HCT116 (cell line): Measurements from ENCODE around the gene PRPF8.

Source experiments
- ATF3 ChIP-seq: IDR thresholded peaks from 2 replicates; pipeline ENCODE4 v1.6.1; 2012
- CEBPB ChIP-seq: IDR thresholded peaks from 2 replicates; pipeline ENCODE4 v1.6.1; 2012; ENCODE audit warnings: low read depth
- EGR1 ChIP-seq: IDR thresholded peaks from 2 replicates; pipeline ENCODE4 v1.6.1; 2012; ENCODE audit warnings: low read depth
- FOSL1 ChIP-seq: IDR thresholded peaks from 2 replicates; pipeline ENCODE4 v1.6.1; 2012; ENCODE audit warnings: low read depth
- JUND ChIP-seq: IDR thresholded peaks from 2 replicates; pipeline ENCODE4 v1.6.1; 2012
- MAX ChIP-seq: IDR thresholded peaks from 2 replicates; pipeline ENCODE4 v1.6.1; 2012
- POLR2A ChIP-seq: IDR thresholded peaks from 2 replicates; pipeline ENCODE4 v1.7.0; 2011; ENCODE audit warnings: borderline replicate concordance; ENCODE audit not compliant: insufficient read depth, insufficient read length; ENCODE audit errors: extremely low read depth
- POLR2AphosphoS5 ChIP-seq: IDR thresholded peaks from 2 replicates; pipeline ENCODE4 v1.6.1; 2011; ENCODE audit warnings: mild to moderate bottlenecking, low read depth, low read length, moderate library complexity
- RAD21 ChIP-seq: IDR thresholded peaks from 2 replicates; pipeline ENCODE4 v1.6.1; 2012; ENCODE audit warnings: low read depth, mild to moderate bottlenecking
- REST ChIP-seq: IDR thresholded peaks from 2 replicates; pipeline ENCODE4 v1.6.1; 2012; ENCODE audit warnings: low read depth
- SRF ChIP-seq: IDR thresholded peaks from 2 replicates; pipeline ENCODE4 v1.6.1; 2012; ENCODE audit warnings: low read depth
- YY1 ChIP-seq: IDR thresholded peaks from 2 replicates; pipeline ENCODE4 v1.6.1; 2011; ENCODE audit warnings: low read length, low read depth, moderate library complexity, mild to moderate bottlenecking; ENCODE audit not compliant: insufficient replicate concordance; ENCODE audit errors: extremely low read depth
- ZNF274 ChIP-seq: fragments of 200-500 bp; sonication (Bioruptor generic); IDR thresholded peaks from 2 replicates; pipeline ENCODE4 v1.6.1; 2014; ENCODE audit warnings: mild to moderate bottlenecking, low read depth, low read length, inconsistent platforms
- TF ChIP-seq, protein P1 (sequence below), 3 experiments: fragments of 200-600 bp in 1 of 3; sonication (generic) in 1 of 3; IDR thresholded peaks in 2 of 3; conservative IDR thresholded peaks in 1 of 3; 2 replicates each; pipeline ENCODE4 v1.5.1; 2012 to 2017; ENCODE audit warnings: low read depth in 2 of 3, low read length in 2 of 3, antibody characterized with exemption in 1 of 3, borderline replicate concordance in 1 of 3, control low read depth in 1 of 3, mild to moderate bottlenecking in 1 of 3, mixed read lengths in 1 of 3, mixed run types in 1 of 3, moderate library complexity in 1 of 3; ENCODE audit not compliant: insufficient read depth in 1 of 3

DNA sequence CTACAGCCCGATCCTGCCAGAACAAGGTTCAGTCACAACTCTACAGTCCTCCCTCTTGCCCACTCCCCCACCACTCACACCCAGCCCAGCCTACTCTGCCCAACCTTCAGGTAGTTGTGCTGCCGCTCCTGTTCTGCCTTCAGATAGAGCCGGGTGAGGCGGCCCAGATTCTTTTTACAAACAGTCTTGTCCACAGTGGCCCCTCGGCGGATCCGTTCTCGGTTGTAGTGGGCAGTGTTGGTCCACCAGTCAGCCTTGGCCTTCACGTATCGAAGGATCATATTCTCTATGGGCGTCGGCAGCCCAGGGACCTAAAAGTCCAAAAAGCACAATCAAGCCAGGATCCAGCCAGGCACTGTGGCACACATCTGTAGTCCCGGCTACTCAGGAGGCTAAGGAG, 8.3 kb downstream of the PRPF8 start:
- TF ChIP-seq, protein P1, sequence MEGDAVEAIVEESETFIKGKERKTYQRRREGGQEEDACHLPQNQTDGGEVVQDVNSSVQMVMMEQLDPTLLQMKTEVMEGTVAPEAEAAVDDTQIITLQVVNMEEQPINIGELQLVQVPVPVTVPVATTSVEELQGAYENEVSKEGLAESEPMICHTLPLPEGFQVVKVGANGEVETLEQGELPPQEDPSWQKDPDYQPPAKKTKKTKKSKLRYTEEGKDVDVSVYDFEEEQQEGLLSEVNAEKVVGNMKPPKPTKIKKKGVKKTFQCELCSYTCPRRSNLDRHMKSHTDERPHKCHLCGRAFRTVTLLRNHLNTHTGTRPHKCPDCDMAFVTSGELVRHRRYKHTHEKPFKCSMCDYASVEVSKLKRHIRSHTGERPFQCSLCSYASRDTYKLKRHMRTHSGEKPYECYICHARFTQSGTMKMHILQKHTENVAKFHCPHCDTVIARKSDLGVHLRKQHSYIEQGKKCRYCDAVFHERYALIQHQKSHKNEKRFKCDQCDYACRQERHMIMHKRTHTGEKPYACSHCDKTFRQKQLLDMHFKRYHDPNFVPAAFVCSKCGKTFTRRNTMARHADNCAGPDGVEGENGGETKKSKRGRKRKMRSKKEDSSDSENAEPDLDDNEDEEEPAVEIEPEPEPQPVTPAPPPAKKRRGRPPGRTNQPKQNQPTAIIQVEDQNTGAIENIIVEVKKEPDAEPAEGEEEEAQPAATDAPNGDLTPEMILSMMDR (IDR thresholded peaks at IDR 0.05 in 2 of 3, conservative IDR thresholded peaks at IDR 0.05 in 1 of 3; ENCODE audit: borderline replicate concordance in 1 of 3, insufficient read depth in 1 of 3, low read depth in 2 of 3, low read length in 2 of 3) = no peak
- TF ChIP-seq POLR2A (no peak), ATF3 (no peak), POLR2AphosphoS5 (no peak), RAD21 (no peak), SRF (no peak), ZNF274 (no peak), CEBPB (no peak), FOSL1 (no peak), EGR1 (no peak), YY1 (no peak), JUND (no peak), MAX (no peak), REST (no peak)
